Measurements from ENCODE around the gene PRKAB1. TPM values are rescaled to one million over a fixed set of nuclear protein-coding genes. Genes with fewer than 3 reads are reported as not detected.

The PRKAB1 gene
- total and polyA plus RNA-seq, 4 donors: 34.7 to 57.5 (median 37.9) TPM

Small RNA genes lying within 50 kb of the gene (small RNA-seq; reads per million reads assigned to genes)
- gene RN7SKP197 (ENCODE audit: low replicate concordance): not detected

Other genes starting within 250 kb of the PRKAB1 start
- under 1 TPM; 0.40 to 0.80 TPM for gene TMEM233, start 74.4 kb upstream of the PRKAB1 start, total RNA-seq
- gene TMEM233, start 74.4 kb upstream of the PRKAB1 start, polyA plus RNA-seq: under 1 TPM; 0.13 to 0.22 TPM
- gene CIT, start 209.2 kb downstream of the PRKAB1 start, total RNA-seq: 10 to 100 TPM; 22.1 to 29.3 TPM
- gene CIT, start 209.2 kb downstream of the PRKAB1 start, polyA plus RNA-seq: 1 to 10 TPM; 5.0 to 7.7 TPM